OCI-LY1 (cell line): Measurements from ENCODE around the gene NEURL1.

Source experiments
- EZH2 ChIP-seq: fragments of 200-600 bp; sonication (generic), shearing (Covaris generic); IDR thresholded peaks from 2 replicates; pipeline ENCODE4 v1.8.0; 2017; ENCODE audit warnings: borderline replicate concordance, mixed run types, mild to moderate bottlenecking, antibody characterized with exemption, low read length, moderate library complexity, mixed read lengths
- TF ChIP-seq, protein P1 (sequence below): fragments of 200-600 bp; sonication (generic), shearing (Covaris generic); IDR thresholded peaks from 2 replicates; pipeline ENCODE4 v1.5.1; 2017; ENCODE audit warnings: mild to moderate bottlenecking, antibody characterized with exemption, low read length, moderate library complexity, mixed read lengths

DNA sequence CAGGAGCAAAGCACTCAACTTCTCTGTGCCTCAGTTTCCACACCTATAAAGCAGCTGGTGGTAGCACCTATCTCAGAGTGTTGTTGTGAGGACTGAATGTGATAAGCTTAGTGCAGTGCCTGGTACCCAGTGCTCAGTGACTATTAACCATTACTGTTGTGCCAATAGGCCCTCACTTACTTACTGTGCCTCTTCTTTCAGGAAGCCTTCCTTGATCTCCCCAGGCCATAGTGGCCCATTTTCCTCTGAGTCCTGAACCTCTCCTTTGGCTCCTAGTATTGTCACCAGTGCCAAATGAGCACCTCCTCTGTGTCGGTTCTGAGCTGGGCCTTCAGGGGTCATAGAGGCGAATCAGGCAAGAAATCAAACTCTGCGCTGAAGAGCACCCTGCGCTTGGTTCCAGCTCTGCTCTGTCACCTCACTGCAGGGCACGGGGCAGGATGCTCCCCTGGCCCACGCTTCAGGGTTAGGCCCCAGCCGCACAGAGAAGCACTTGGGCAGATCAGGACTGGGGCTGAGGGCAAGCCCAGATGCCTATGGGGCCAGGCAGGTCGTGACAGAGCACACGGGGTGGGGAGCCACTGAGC lies 37.3 kb upstream of the NEURL1 start:
- TF ChIP-seq, protein P1, sequence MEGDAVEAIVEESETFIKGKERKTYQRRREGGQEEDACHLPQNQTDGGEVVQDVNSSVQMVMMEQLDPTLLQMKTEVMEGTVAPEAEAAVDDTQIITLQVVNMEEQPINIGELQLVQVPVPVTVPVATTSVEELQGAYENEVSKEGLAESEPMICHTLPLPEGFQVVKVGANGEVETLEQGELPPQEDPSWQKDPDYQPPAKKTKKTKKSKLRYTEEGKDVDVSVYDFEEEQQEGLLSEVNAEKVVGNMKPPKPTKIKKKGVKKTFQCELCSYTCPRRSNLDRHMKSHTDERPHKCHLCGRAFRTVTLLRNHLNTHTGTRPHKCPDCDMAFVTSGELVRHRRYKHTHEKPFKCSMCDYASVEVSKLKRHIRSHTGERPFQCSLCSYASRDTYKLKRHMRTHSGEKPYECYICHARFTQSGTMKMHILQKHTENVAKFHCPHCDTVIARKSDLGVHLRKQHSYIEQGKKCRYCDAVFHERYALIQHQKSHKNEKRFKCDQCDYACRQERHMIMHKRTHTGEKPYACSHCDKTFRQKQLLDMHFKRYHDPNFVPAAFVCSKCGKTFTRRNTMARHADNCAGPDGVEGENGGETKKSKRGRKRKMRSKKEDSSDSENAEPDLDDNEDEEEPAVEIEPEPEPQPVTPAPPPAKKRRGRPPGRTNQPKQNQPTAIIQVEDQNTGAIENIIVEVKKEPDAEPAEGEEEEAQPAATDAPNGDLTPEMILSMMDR, result no peak
- no peak for TF ChIP-seq EZH2
